ENCODE data around the gene MPC1L.
"Not testable (repeated sequence)": the region's sequence is repeated elsewhere in the genome, so short reads cannot be mapped to it uniquely, and the experiment has no call there.

DNA sequence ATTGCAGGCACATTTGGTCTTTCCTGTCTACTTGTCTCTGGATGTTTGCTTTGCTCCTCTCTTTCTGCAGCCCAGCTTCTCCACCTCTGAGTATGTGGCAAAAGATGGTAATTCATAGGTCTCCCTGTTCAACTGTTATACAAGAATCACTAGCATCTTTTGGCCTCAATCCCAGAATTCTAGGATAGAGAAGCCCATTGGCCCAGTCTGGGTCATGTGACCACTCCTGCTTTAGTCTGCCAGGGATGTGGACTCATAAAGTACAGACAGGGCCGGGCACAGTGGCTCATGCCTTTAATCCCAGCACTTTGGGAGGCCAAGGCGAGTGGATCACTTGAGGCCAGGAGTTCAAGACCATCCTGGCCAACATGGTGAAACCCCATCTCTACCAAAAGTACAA, 47.8 kb upstream of the MPC1L start:
- TF ChIP-seq, protein P1, sequence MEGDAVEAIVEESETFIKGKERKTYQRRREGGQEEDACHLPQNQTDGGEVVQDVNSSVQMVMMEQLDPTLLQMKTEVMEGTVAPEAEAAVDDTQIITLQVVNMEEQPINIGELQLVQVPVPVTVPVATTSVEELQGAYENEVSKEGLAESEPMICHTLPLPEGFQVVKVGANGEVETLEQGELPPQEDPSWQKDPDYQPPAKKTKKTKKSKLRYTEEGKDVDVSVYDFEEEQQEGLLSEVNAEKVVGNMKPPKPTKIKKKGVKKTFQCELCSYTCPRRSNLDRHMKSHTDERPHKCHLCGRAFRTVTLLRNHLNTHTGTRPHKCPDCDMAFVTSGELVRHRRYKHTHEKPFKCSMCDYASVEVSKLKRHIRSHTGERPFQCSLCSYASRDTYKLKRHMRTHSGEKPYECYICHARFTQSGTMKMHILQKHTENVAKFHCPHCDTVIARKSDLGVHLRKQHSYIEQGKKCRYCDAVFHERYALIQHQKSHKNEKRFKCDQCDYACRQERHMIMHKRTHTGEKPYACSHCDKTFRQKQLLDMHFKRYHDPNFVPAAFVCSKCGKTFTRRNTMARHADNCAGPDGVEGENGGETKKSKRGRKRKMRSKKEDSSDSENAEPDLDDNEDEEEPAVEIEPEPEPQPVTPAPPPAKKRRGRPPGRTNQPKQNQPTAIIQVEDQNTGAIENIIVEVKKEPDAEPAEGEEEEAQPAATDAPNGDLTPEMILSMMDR (IDR thresholded peaks at IDR 0.05), result not testable (repeated sequence)
- TF ChIP-seq POLR2AphosphoS5 (IDR thresholded peaks at IDR 0.05), result not testable (repeated sequence)
